ENCODE data around the gene TMEM221.

Gene TMEM221

GRCh38 chr19:17393002-17393401 lies 55.5 kb downstream of the TMEM221 start:
- Histone ChIP-seq H3K4me3 (ENCODE audit: low read depth in 1 of 2, low read length in 2 of 2) (no peak overlapping the region), H3K9me3 (ENCODE audit: insufficient read depth, low read length, severe bottlenecking) (no peaks in the 10 kb centered on the region), H3K27me3 (ENCODE audit: insufficient read depth, low read length, poor library complexity) (peaks cover 3% of the 10 kb centered on the region), H3K27ac (ENCODE audit: low read length) (no peak overlapping the region), H3K4me1 (ENCODE audit: insufficient read depth, low read length) (peaks cover 23% of the 10 kb centered on the region), H3K79me2 (ENCODE audit: insufficient read depth, low read length) (no peaks in the 10 kb centered on the region), H3K9ac (ENCODE audit: low read depth, low read length) (no peak overlapping the region), H3K4me2 (ENCODE audit: insufficient read depth, low read length) (no peak overlapping the region), H2AFZ (ENCODE audit: low read depth, low read length) (no peak overlapping the region), H3K36me3 (ENCODE audit: insufficient read depth, low read length) (no peaks in the 10 kb centered on the region), H4K20me1 (ENCODE audit: insufficient read depth, low read length) (no peaks in the 10 kb centered on the region)
- TF ChIP-seq EZH2 (IDR thresholded peaks at IDR 0.05; ENCODE audit: borderline replicate concordance, low read depth, low read length, severe bottlenecking) (no peak), CTCF (IDR thresholded peaks at IDR 0.05; ENCODE audit: borderline replicate concordance, extremely low read depth, low read length, poor library complexity, severe bottlenecking) (no peak)
- DNase-seq (no peak), ATAC-seq (ENCODE audit: insufficient read depth, low read depth) (no peak)

GRCh38 chr19:17391371-17392151 lies 56.9 kb downstream of the TMEM221 start:
- no peaks in the 10 kb centered on the region for H4K20me1 ChIP-seq (ENCODE audit: insufficient read depth, low read length)
- H3K36me3 ChIP-seq (ENCODE audit: insufficient read depth, low read length) = no peaks in the 10 kb centered on the region
- peak overlapping the region; percentile 66 for H2AFZ ChIP-seq (ENCODE audit: low read depth, low read length)
- H3K9me3 ChIP-seq (ENCODE audit: insufficient read depth, low read length, severe bottlenecking) = no peaks in the 10 kb centered on the region
- TF ChIP-seq CTCF (IDR thresholded peaks at IDR 0.05; ENCODE audit: borderline replicate concordance, extremely low read depth, low read length, poor library complexity, severe bottlenecking) (no peak), EZH2 (IDR thresholded peaks at IDR 0.05; ENCODE audit: borderline replicate concordance, low read depth, low read length, severe bottlenecking) (no peak)
- peak overlapping the region; percentile 41 for H3K9ac ChIP-seq (ENCODE audit: low read depth, low read length)
- ATAC-seq (ENCODE audit: insufficient read depth, low read depth) = no peak
- peaks cover 3% of the 10 kb centered on the region for H3K27me3 ChIP-seq (ENCODE audit: insufficient read depth, low read length, poor library complexity)
- DNase-seq = no peak
- peaks cover 23% of the 10 kb centered on the region for H3K4me1 ChIP-seq (ENCODE audit: insufficient read depth, low read length)
- H3K4me3 ChIP-seq (ENCODE audit: low read depth in 1 of 2, low read length in 2 of 2) = peak overlapping the region in 1 of 2 experiments; percentile 53; a peak in 2 of 4 replicates
- no peaks in the 10 kb centered on the region for H3K79me2 ChIP-seq (ENCODE audit: insufficient read depth, low read length)
- peak overlapping the region; percentile 77 for H3K4me2 ChIP-seq (ENCODE audit: insufficient read depth, low read length)
- H3K27ac ChIP-seq (ENCODE audit: low read length) = no peak overlapping the region

DNA sequence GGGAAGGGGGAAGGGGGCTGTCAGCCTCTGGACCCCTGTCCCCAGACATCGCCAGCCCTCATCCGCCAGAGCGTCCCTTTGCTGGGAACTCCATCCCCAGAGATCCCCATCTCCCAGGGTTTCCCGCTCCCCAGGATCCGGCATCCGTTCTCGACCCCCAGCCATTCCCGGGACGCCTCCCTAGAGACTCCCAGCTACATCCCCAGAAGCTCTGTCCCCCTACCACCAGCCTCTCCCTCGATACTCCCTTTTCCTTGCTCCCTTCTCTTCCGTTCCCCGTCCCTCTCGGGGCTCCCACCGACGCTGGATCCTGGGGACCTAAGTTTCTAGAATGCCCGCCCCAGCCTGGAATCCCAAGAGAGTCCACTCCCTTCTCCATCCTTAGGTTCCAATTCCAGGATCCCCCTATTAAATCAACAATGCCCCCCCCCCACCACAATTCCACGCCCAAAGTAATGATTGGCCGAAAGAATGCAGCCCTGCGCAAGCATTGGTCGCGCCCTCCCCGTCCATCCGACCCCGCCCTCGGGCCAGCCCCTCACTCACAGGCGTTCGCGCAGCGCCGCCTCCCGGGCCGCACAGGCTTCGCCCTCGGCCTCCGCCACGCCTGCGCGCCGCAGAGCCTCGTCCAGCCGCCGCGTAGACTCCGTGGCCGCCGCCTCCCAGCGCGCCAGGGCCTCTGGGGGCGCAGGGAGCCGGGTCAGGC lies 57.6 kb downstream of the TMEM221 start:
- DNase-seq (peak; percentile 86), ATAC-seq (ENCODE audit: insufficient read depth, low read depth) (peak; percentile 97)
- Histone ChIP-seq H3K9me3 (ENCODE audit: insufficient read depth, low read length, severe bottlenecking) (no peaks in the 10 kb centered on the region), H3K27ac (ENCODE audit: low read length) (no peak overlapping the region), H3K36me3 (ENCODE audit: insufficient read depth, low read length) (no peaks in the 10 kb centered on the region), H2AFZ (ENCODE audit: low read depth, low read length) (peak overlapping the region; percentile 66), H3K9ac (ENCODE audit: low read depth, low read length) (peak overlapping the region; percentile 41), H3K4me2 (ENCODE audit: insufficient read depth, low read length) (peak overlapping the region; percentile 77), H3K4me3 (ENCODE audit: low read depth in 1 of 2, low read length in 2 of 2) (peak overlapping the region in 1 of 2 experiments; percentile 53; a peak in 2 of 4 replicates), H3K79me2 (ENCODE audit: insufficient read depth, low read length) (no peaks in the 10 kb centered on the region), H3K4me1 (ENCODE audit: insufficient read depth, low read length) (peaks cover 24% of the 10 kb centered on the region), H3K27me3 (ENCODE audit: insufficient read depth, low read length, poor library complexity) (peaks cover 3% of the 10 kb centered on the region), H4K20me1 (ENCODE audit: insufficient read depth, low read length) (no peaks in the 10 kb centered on the region)
- TF ChIP-seq EZH2 (IDR thresholded peaks at IDR 0.05; ENCODE audit: borderline replicate concordance, low read depth, low read length, severe bottlenecking) = no peak
- peak; percentile 76 for TF ChIP-seq CTCF (IDR thresholded peaks at IDR 0.05; ENCODE audit: borderline replicate concordance, extremely low read depth, low read length, poor library complexity, severe bottlenecking)

Data from DND-41 (cell line).